SK-N-SH treated with all-trans-retinoic acid at 6 μM for 48 hours (cell line): ENCODE data around the gene MAML3.

Experiments
- ATAC-seq: fragments of 200-7000 bp; cut with Tn5 transposase; 3 replicates; pipeline ENCODE4 v1.9.1; 2020; ENCODE audit warnings: mild to moderate bottlenecking, moderate library complexity
- ARNTL ChIP-seq: fragments of 450-650 bp; formaldehyde crosslinking; IDR thresholded peaks from 2 replicates; pipeline ENCODE4 v1.5.0; 2020; ENCODE audit warnings: low read depth, mild to moderate bottlenecking, moderate library complexity, borderline replicate concordance
- BACH2 ChIP-seq: fragments of 250-450 bp; sonication (Bioruptor Pico); IDR thresholded peaks from 2 replicates; pipeline ENCODE4 v1.9.0; 2021; ENCODE audit warnings: mild to moderate bottlenecking, borderline replicate concordance
- CREB5 ChIP-seq: fragments of 250-450 bp; sonication (Bioruptor Pico); IDR thresholded peaks from 2 replicates; pipeline ENCODE4 v1.5.1; 2020; ENCODE audit warnings: low read depth, mild to moderate bottlenecking, moderate library complexity
- CSRNP3 ChIP-seq: fragments of 250-450 bp; sonication (Bioruptor Pico); IDR thresholded peaks from 2 replicates; pipeline ENCODE4 v1.5.1; 2021; ENCODE audit warnings: mild to moderate bottlenecking, moderate library complexity
- ESRRG ChIP-seq: fragments of 250-450 bp; sonication (Bioruptor Pico); IDR thresholded peaks from 2 replicates; pipeline ENCODE4 v1.6.1; 2021; ENCODE audit warnings: mild to moderate bottlenecking
- GLIS3 ChIP-seq: fragments of 250-450 bp; sonication (Bioruptor Pico); IDR thresholded peaks from 2 replicates; pipeline ENCODE4 v1.5.0; 2020; ENCODE audit warnings: mild to moderate bottlenecking, moderate library complexity
- ISL1 ChIP-seq: fragments of 250-450 bp; sonication (Bioruptor Pico); IDR thresholded peaks from 2 replicates; pipeline ENCODE4 v2.1.2; 2022; ENCODE audit warnings: mild to moderate bottlenecking, moderate library complexity
- PATZ1 ChIP-seq: fragments of 250-450 bp; sonication (Bioruptor Pico); IDR thresholded peaks from 2 replicates; pipeline ENCODE4 v1.8.0; 2020; ENCODE audit warnings: mild to moderate bottlenecking, moderate library complexity, borderline replicate concordance
- POU6F1 ChIP-seq: fragments of 250-450 bp; sonication (Bioruptor Pico); IDR thresholded peaks from 2 replicates; pipeline ENCODE4 v1.8.0; 2021; ENCODE audit warnings: low read depth, mild to moderate bottlenecking, moderate library complexity, borderline replicate concordance
- PPARA ChIP-seq: fragments of 250-450 bp; sonication (Bioruptor Pico); IDR thresholded peaks from 2 replicates; pipeline ENCODE4 v1.5.0; 2020; ENCODE audit warnings: mild to moderate bottlenecking, borderline replicate concordance
- RARB ChIP-seq: fragments of 250-450 bp; sonication (Bioruptor Pico); IDR thresholded peaks from 2 replicates; pipeline ENCODE4 v1.8.0; 2021; ENCODE audit warnings: mild to moderate bottlenecking, moderate library complexity
- SNAI2 ChIP-seq: fragments of 250-450 bp; sonication (Bioruptor Pico); IDR thresholded peaks from 2 replicates; pipeline ENCODE4 v1.5.0; 2020; ENCODE audit warnings: mild to moderate bottlenecking, moderate library complexity
- TOX ChIP-seq: fragments of 250-450 bp; sonication (Bioruptor Pico); IDR thresholded peaks from 2 replicates; pipeline ENCODE4 v1.8.0; 2021; ENCODE audit warnings: mild to moderate bottlenecking, moderate library complexity, borderline replicate concordance
- TSHZ2 ChIP-seq: fragments of 250-450 bp; sonication (Bioruptor Pico); IDR thresholded peaks from 2 replicates; pipeline ENCODE4 v1.5.0; 2020; ENCODE audit warnings: mild to moderate bottlenecking, moderate library complexity
- ZC3H10 ChIP-seq: fragments of 250-450 bp; sonication (Bioruptor Pico); IDR thresholded peaks from 2 replicates; pipeline ENCODE4 v1.5.1; 2021; ENCODE audit warnings: mild to moderate bottlenecking, moderate library complexity
- ZFP3 ChIP-seq: fragments of 250-450 bp; sonication (Bioruptor Pico); IDR thresholded peaks from 2 replicates; pipeline ENCODE4 v1.5.0; 2020; ENCODE audit warnings: mild to moderate bottlenecking, moderate library complexity
- ZFP30 ChIP-seq: fragments of 450-650 bp; formaldehyde crosslinking; IDR thresholded peaks from 2 replicates; pipeline ENCODE4 v1.5.0; 2022; ENCODE audit warnings: mild to moderate bottlenecking, moderate library complexity
- ZNF70 ChIP-seq: fragments of 450-650 bp; formaldehyde crosslinking; IDR thresholded peaks from 2 replicates; pipeline ENCODE4 v1.5.0; 2020; ENCODE audit warnings: mild to moderate bottlenecking, moderate library complexity

MAML3 gene

GRCh38 chr4:139802931-139803330 is 351.1 kb downstream of the MAML3 start:
- ATAC-seq, result no peak
- no peak for TF ChIP-seq PPARA (CRISPR knock-in tag)
- no peak for TF ChIP-seq POU6F1 (CRISPR knock-in tag)
- TF ChIP-seq ESRRG (CRISPR knock-in tag), result no peak
- TF ChIP-seq ARNTL (CRISPR knock-in tag), result no peak
- TF ChIP-seq ZFP30 (CRISPR knock-in tag), result no peak
- TF ChIP-seq RARB (CRISPR knock-in tag), result no peak
- no peak for TF ChIP-seq ZFP3
- TF ChIP-seq GLIS3 (CRISPR knock-in tag), result no peak
- TF ChIP-seq CREB5 (CRISPR knock-in tag), result no peak
- TF ChIP-seq CSRNP3 (CRISPR knock-in tag), result no peak
- TF ChIP-seq PATZ1, result no peak
- TF ChIP-seq SNAI2 (CRISPR knock-in tag), result no peak
- TF ChIP-seq TSHZ2 (CRISPR knock-in tag), result no peak
- TF ChIP-seq ISL1, result no peak

- no peak for ATAC-seq
- no peak for TF ChIP-seq ZFP3
- no peak for TF ChIP-seq PATZ1
- TF ChIP-seq POU6F1 (CRISPR knock-in tag), result no peak
- TF ChIP-seq ZC3H10 (CRISPR knock-in tag), result no peak
- TF ChIP-seq ZNF70 (CRISPR knock-in tag), result no peak
- no peak for TF ChIP-seq CREB5 (CRISPR knock-in tag)
- TF ChIP-seq TOX (CRISPR knock-in tag), result no peak
- TF ChIP-seq ARNTL (CRISPR knock-in tag), result no peak
- TF ChIP-seq BACH2 (CRISPR knock-in tag), result no peak
- no peak for TF ChIP-seq RARB (CRISPR knock-in tag)
- TF ChIP-seq PPARA (CRISPR knock-in tag), result no peak
- no peak for TF ChIP-seq ESRRG (CRISPR knock-in tag)
- no peak for TF ChIP-seq ZFP30 (CRISPR knock-in tag)
- no peak for TF ChIP-seq ISL1
These were observed 351.5 kb downstream of the MAML3 start for GRCh38 chr4:139802488-139802887.
